Activated CD4-positive, CD25-positive, alpha-beta regulatory T cell (primary cell): Measurements from ENCODE around the gene GPR132.
"Not testable (repeated sequence)": the region's sequence is repeated elsewhere in the genome, so short reads cannot be mapped to it uniquely, and the experiment has no call there.

Source experiments
- DNase-seq, 4 experiments: peaks; one replicate each; lab custom pipeline; 2025; lab: John Stamatoyannopoulos, UW

Gene GPR132

GRCh38 chr14:105065280-105066228, at the start of gene GPR132:
Gene GPR132 (minus strand): TSS chr14:105065430. CDS start chr14:105055420, 10,010 bp downstream.
- DNase-seq, result peak; percentile 60 to 81 (median 72)

- DNase-seq, result not testable (repeated sequence)
These were observed 44.0 kb upstream of the GPR132 start for GRCh38 chr14:105109243-105109642.

DNA sequence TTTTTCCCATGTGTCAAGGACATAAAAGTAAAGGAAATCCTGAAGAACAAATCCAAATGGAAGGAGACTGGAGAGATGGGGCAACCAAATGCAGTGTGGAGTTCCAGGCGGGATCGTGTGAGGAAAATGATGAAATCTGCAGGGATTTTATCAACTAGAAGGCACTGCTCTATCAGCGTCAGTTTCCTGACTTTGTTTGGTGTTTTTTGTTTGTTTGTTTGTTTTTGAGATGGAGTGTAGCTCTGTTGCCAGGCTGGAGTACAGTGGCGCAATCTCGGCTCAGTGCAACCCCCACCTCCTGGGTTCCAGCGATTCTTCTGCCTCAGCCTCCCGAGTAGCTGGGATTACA, 43.3 kb upstream of the GPR132 start:
- DNase-seq, result no peak

DNA sequence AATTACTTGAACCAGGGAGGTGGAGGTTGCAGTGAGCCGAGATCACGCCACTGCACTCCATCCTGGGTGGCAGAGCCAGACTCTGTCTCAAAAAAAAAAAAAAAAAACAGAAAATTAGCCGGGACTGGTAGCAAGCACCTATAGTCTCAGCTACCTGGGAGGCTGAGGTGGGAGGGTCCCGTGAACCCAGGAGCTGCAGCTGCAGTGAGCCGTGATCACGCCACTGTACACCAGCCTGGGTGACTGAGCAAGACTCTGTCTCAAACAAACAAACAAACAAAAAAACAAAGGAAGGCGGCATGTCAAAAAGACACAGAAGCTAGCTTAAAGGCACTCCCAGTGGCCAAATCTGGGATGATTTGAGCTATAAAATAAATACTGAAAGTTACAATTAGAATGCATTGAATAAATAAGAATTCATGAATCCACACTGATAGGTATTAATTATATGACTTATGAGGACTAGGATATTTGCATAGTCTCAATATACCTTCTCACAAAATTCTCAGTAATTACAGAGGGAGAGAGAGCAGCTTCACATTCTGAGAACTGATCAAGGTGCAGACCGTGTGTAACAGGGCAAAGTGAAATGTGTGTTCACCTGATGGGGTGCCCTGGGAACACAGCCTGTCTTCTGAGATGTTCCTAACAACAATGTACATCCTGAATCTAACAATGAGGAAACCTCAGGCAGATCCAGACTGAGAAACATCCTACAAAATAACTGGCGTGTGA, 42.7 kb upstream of the GPR132 start:
- DNase-seq, result no peak

DNA sequence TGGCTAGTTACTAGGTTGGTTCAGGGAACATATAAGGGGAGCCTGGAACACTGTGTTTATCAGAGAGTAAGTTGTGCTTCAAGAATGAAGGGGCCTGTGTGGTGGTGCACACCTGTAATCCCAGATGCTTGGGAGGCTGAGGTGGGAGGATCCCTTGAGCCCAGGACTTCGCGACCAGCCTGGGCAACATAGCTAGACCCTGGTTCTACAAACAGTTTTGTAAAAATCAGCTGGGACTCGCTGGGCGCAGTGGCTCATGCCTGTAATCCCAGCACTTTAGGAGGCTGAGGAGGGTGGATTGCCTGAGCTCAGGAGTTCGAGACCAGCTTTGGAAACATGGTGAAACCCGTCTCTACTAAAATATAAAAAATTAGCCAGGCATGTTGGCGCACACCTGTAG, 42.1 kb upstream of the GPR132 start:
- no peak for DNase-seq

- no peak for DNase-seq
These were observed 39.9 kb upstream of the GPR132 start for GRCh38 chr14:105105158-105105557.

GRCh38 chr14:105102893-105103292, 37.7 kb upstream of the GPR132 start:
- no peak for DNase-seq

DNA sequence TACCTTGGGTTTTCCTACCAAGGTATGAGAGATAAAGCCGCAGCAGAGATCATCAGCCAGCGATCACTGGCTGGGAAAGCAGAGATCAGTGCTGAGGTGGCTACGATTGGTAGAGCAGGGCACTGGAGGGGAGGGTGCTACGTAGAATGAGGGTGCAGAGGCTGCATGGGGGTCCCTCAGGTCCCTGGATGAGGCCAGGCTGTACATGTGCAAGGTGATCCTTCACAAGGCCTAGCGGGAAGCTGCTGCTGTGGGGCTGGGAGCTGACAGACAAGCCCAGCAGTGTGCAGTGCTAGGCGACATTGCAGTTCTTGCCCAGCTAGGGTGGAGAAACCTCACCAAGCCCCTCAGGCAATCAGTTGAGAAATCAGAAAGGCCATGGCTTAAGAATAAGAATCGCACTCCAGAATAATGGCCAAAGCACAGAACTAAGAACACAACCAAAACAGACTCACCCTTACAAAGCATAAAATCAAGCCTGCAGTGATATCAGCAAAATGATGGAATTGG, 37.2 kb upstream of the GPR132 start:
- DNase-seq, result no peak

DNA sequence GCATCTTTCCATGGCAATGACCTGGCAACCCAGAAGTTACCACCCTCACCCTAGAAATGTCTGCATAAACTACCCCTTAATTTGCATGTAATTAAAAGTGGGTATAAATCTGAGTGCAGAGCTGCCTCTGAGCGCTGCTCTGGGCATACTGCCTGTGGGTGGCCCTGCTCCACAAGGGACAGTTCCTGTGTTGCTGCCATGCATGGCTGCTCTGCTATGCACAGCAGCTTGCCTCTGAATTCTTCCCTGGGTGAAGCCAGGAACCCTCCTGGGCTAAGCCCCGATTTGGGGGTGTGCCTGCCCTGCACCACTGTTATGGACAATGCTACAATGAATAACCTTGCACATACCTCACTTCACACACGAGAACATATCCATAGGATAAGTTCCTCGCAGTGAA, 35.7 kb upstream of the GPR132 start:
- DNase-seq, result no peak

- DNase-seq, result no peak
These were observed 34.5 kb upstream of the GPR132 start for GRCh38 chr14:105099778-105100177.

DNA sequence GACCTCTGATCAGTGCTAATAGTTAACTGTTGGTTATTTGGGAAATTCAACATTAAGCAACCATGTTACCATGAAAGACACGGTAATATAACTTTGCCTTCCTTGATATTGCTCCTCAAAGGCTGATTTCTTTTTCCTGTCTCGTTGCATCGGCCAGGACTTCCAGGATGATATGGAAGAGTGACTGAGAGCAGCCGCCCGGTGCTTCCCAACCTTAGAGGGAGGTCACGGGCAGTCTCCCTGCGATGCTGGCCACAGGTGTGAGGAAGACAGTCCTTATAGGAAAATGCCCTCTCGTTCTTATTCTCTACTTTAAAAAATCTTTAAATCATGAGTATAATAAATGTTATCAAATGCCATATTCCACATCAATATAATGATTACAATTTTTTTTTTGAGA, 33.1 kb upstream of the GPR132 start:
- DNase-seq, result no peak

GRCh38 chr14:105097794-105098127, 32.5 kb upstream of the GPR132 start:
- no peak for DNase-seq

DNA sequence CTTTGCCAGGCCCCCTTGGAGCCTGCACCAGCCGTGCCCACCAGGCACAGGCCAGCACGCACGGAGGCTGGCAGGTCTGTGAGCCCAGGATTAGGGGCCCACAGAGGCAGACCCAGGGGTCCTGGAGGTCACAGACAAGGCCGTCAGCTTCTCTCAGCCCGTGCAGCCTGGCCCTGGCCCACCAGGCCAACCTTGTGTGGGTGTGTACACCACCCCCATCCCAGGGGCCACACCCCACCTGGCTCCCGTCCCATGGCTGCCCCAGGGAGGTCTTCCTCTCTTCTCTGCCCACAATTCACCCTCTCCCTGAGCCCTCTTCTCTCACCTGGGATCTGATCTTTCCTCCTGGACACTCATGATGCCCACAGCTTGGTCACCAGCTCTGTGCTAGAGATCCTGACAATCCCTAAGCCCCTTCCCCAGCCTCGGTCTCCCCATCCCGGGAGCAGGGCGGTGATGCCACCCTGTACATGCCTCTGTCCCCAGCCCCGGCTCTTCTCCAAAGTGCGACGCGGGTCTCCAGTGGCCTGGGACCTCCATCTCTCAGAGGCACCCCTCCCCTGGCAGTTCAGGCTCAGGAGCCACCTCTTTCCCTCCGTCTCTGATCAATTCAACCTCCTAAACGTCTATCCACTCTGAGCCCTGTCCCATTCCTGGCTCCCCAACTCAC, 31.1 kb upstream of the GPR132 start:
- DNase-seq, result no peak

DNA sequence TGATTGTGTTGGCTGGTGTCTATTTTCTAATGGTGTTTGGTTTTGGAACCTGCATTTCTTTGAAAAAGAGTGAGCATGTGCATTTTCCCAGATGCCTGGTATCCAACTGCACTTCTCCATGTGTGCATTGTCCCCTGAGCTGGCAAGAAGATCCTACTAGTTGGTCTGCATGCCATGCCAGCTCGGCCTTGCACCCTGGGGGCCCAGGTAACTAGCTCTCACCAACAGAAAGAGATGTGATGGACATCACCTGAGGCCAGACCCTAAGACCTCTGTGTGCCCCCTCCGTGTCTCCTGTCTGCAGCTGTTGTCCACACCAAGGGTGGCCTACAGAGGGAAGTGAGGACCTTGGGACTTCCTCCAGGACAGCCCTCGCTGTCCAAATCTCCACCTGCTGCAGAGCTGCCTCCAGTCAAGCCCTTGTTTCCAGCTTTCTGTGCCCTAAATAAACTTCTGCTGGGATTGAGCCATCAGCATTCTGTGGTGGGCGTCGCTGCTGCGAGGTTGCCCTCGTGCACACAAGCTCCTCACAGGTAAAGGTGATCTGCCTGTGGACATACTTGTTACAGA, 30.1 kb upstream of the GPR132 start:
- no peak for DNase-seq

DNA sequence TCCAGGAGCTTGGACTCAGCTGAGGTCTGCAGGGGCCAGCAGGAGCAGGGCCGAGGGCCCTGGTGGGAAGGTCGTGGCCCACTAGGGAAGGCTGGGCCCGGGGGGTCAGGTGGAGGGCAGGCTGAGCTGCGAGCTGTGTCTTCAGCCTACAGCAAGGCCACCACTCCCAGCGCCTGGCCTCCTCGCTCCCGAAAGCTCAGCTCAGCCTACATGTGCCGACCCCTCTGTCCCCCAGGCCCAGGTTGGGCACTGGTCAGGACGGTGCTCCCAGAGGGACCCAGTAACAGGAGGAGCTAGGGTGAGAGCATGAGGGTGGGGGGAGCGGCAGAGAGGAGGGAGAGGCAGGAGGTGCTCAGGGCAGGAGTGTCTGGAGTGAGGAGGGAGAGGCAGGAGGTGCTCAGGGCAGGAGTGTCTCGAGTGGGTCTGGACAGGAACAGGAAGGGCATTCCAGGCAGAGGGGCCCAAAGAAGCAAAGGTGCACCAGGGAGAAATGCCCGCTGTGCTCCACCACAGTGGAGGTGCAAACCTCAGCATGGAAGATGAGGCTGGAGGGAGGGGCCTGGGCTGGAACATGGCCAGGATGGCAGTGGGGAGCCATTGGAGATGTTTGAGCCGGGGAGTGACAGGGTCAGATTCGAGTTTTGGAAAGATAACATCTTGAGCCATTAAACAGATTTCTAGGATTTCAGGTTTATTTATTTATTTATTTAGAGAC, 29.1 kb upstream of the GPR132 start:
- no peak for DNase-seq

DNA sequence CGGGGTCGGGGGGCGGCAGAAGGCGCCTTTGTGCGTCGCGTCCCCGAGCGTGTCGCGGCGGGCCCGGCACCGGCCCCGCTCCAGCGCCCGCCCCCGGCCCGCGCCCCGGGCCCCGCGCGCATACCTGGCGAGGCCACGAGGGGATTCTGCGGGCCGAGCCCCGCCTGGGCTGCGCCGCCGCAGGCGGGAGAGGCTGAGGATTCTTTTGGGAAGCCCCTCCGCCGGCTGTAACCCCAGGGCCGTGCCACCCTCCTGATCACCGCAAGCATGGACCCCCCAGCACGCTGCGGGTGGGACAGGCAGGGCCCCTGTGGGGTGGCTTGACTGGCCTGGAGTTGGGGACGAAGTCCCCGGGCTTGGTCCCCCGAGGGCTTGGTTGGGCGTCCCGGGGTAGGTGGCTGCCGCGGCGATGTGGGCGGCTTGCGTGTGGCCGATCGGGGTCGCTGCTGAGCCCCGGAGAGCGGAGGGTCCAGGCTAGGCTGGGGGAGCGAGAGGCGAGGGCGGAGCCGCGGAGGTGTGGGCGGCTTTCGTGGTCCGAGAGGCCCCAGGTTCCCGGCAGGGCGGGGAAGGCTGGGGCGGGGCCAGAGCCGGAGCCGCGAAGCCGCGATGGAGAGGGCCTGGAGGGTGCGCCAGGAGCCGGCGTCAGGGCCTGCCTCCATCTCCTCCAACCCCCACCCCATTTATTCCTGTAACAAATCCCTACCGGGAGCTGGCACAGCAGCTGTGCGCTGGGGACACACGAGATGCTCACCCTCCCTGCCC, 28.4 kb upstream of the GPR132 start:
- peak in 3 of 4 experiments; percentile 39 to 50 (median 45) for DNase-seq

- DNase-seq, result peak in 2 of 4 experiments; percentile 51 to 53
These were observed 27.8 kb upstream of the GPR132 start for GRCh38 chr14:105093038-105093430.

- DNase-seq, result no peak
These were observed 27.2 kb upstream of the GPR132 start for GRCh38 chr14:105092171-105093037.

DNA sequence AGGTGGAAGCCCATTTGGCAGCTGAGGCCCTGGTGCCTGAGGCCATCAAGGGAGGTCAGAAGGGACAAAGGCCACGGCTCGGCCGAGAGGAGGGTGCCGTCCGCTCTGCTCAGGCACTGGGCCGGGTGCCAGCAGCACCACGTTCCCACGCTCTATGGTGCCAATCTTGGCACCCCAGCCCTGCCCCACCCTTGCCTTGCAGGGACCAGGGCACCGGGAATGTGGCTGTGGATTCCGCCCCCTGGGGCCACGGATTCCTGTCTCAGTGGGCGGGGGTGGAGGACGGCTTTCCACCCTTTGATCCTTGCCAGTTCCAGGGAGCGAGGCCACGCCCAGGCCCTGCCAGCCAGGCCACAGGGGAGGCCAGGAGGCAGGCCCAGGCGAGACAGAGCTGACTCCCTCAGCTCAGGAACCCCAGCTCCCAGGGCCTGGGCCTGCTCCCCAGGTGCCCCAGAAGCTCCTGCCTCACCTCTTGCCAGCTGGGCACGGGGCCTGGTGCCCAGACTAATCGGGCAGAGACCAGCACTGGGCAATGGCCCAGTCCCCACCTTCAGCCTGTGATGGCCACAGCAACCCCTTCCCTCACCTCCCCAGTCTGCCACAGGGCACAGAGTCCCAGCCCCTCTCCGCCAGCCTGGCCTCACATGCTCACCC, 26.4 kb upstream of the GPR132 start:
- no peak for DNase-seq
